ENCODE results near the gene KCNK15.

Gene KCNK15

DNA sequence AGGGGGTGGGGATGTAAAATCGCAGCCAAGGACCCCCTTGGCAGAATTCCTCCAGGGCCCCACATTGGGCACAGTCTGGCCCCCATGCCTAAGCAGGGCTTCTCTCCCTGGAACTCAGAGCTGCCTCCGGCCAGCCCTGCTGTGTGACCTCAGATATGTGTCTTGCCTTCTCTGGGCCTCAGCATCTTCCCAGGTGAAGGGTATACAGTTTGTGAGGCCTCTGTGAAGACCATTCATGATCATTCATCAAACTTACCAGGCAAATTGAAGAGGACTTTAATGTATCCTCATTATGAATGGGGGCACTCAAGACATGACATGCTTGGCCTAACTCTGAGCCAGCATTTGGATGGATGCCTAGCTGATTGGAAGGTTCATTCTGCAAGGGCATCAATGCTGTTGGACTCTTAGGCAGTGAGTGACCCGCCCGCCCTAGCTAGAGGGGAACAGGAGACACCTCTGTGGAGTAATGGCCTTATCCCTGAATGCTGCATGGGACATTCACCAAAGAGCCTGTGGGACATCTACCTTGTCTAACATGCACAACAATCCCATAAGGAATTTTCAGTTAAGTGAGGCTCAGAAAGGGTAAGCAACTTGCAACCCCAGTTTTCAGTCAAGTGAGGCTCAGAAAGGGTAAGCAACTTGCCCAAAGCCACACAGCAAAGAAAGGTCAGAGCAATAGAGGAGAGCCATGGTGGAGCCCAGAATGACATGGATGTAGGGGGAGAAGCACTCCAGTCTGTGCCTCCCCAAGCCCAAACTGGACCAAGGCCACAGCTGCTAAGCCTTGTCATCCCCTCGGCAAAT, 30.0 kb upstream of the KCNK15 start:
- DNase-seq = no peak

DNA sequence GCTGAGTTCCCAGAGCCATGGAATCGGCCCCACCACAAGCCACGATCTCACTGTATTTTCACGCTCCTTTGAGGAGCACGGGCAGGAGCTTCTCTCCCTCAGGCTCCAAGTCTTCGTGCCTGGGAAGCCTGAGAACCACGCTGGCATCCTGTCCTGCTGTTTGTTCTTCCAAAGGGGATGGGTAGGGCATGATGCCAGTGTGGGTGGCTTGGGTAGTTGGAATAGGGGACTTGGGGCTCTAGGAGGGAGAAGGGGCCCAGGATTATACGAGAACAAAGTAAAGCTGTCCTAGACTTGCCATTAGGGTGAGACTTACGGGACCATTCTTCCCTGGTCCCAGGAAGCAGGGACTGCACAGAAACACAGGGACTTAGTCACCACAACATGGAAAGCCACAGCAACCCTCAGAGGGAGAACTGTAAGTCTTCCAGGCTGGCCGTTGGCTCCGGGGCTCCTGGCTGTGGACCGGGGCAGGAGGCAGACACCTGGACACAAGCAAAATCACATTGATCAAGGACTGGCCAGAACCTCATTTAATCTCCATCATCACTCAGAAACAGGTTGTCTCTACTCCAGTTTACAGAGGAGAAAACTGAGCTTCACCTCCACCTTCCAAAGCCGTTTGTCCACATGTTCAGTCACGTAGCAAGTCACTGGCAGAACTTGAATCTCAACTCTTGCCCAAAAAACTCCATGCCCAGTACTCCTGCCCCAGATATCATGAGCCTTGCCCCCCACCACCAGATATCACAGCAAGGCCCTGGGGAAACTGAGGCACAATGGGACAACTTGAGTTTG, 29.2 kb upstream of the KCNK15 start:
- DNase-seq = no peak

DNA sequence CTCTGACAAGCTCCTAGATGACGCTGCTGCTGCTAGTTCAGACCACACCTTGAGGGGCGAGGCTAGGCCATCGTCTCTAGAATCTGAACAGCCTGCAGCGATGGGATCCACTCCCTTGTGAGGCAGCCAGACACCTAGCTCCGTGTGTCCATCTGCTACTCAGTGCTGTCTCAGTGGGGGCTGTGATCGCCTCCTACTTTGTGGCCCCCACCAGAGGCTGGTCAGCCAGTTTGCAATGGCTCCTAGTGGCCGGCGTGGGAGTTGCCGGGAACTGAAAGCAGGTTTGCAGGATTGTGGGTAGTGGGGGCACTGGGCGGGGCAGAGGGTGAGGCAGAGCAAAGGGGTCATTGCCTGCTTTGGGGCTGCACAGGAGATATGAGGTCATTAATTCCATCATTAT, 27.7 kb upstream of the KCNK15 start:
- DNase-seq = no peak

DNA sequence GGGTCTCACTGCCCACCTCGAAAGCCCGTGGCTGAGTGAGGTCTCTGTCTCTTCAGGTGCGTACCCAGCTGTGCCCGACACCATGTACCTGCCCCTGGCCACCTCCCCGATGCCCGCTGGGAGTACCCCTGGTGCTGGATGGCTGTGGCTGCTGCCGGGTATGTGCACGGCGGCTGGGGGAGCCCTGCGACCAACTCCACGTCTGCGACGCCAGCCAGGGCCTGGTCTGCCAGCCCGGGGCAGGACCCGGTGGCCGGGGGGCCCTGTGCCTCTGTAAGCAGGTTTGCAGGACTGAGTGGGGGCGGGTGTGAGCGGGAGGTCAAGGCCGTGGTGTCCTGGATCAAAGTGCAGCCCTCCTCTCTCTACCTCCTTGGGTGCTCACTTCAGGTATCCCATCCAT, 25.8 kb upstream of the KCNK15 start:
- no peak for DNase-seq

DNA sequence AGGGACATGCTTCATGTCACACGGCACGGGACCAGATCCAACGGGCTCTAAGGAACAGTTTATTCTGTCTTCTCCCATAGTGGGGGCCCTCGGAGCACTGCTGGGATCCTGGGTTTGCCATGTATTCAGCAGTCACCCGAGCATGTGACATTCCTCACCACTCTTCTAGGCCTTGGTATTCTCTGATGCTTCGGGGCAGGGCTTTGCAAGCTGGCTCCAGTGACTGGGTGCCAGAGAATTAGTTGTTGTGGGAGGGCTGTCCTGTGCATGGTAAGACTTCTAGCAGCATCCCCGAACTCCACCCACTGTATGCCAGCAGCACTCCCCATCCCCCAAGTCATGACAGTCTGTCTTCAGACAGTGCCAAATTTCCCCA, 25.1 kb upstream of the KCNK15 start:
- peak; percentile 90 for DNase-seq

DNA sequence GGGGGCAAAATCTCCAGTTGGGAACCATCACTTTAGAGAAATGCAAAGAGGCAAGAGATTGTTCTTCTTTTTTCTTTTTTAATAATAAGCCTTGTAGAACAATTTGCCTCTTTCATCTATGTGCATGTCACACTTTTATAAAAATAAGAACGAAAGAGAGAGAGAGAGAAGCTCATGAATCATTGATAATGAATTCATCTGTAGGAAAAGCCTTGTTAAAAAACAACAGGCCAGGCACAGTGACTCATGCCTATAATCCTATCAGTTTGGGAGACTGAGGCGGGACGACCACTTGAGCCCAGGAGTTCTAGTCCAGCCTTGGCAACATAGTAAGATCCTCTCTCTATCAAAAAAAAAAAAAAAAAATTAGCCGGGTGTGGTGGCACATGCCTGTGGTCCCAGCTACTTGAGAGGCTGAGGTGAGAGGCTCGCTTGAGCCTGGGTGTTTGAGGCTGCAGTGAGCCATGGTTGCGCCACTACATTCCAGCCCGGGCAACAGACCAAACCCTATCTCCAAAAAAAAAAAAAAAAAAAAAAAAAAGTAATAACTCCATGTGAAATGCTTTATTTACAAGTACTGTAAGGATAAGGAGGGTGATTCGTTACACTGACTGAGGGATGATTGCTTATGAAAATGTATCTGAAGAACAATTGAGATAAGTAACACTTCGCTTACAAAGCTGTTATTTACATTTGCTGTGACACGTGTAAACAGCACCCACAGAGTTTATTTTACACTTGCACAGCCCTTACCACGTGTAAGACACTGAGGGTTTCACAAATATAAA, 24.5 kb upstream of the KCNK15 start:
- DNase-seq = peak; percentile 90

DNA sequence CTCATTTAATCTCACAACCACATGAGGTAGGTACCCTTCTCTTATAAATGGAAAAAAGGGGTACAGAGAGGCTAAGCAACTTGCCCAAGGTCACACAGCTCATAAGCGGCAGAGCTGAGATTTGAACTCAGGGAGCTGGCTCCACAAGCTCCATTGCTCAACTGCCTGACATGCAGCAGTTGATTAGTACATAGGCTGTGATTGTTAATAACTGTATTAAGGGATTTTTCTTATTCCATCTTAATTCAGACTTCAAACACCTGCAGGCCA, 23.9 kb upstream of the KCNK15 start:
- no peak for DNase-seq

DNA sequence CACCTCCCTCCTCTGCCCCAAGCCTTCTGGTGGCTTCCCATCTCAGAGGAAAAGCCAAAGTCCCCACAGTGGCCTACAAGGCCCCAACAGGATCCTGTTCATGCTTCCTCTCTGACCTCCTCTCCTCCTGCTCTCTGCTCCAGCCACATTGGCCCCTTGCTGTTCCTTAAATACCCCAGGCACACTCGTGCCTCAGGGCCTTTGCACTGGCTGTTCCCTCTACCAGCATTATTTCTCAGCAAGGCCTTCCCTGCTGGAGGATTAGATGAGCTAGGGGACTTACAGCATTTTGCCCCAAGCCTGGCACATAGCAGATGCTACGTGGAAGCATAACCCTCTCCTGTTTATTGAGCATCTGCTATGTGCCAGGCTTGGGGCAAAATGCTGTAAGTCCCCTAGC, 22.7 kb upstream of the KCNK15 start:
- no peak for DNase-seq

DNA sequence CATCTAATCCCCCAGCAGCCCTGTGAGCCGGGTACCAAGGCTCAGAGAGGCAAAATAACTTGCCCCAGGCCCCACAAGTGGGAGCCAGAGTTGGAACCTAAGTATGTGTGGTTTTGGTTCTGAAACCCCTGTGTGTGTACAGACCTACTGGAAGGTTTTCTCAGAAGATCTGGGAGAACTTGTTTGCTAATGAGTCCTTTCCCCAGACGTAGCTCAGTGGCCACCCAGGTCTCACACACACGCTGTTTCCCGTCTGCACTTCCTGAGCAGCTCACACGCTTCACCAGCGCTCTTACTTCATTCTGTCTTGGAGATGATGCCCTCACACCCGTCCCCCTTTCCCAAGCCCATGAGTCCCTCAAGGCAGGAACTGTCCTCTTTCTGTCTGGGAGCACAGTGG, 22.3 kb upstream of the KCNK15 start:
- no peak for DNase-seq

DNA sequence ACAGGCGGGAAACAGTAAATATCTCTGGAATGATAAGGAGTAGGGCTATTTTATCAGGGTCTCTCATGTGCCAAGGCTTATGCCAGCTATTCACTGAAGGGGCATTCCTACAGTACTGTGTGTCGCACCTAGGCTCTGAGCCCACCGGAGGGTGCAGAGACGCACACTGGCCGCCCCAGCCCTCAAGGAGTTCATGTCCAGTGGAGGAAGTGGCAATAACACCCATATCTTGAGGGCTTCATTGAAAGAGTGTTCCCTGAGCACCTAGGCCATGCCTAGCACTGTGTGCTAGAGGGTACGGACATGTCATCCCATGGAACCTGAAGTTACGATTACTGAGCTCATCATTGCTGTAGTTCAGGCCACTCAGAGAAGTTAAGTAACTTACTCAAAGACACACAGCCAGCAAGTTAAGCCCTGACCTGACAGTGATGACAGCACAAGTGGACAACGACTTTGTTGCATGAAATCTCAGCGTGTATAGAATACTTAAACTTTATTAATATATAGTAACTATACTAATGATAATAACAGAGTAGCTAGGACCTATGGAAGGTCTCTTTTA, 21.8 kb upstream of the KCNK15 start:
- no peak for DNase-seq

DNA sequence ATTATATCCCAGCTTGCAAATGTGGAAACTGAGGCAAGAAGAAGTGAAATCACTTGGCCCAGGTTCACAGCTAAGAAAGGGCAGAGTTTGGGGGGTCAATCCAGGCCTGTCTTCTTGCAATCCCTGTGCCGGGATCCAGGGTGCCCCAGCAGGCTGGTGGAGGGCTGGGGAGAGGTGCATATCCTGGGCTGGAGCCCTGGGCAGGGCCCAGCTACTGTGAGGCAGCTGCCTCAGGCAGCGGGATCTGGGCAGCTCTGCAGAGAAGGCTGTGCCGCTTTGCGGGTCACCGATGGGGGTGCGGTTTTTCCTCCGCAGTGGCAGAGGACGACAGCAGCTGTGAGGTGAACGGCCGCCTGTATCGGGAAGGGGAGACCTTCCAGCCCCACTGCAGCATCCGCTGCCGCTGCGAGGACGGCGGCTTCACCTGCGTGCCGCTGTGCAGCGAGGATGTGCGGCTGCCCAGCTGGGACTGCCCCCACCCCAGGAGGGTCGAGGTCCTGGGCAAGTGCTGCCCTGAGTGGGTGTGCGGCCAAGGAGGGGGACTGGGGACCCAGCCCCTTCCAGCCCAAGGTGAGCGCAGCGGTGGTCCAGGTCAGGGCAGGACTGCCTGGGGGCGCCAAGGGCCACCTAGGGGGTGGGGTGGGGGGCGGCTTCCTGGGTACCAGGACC, 21.1 kb upstream of the KCNK15 start:
- DNase-seq = no peak

DNA sequence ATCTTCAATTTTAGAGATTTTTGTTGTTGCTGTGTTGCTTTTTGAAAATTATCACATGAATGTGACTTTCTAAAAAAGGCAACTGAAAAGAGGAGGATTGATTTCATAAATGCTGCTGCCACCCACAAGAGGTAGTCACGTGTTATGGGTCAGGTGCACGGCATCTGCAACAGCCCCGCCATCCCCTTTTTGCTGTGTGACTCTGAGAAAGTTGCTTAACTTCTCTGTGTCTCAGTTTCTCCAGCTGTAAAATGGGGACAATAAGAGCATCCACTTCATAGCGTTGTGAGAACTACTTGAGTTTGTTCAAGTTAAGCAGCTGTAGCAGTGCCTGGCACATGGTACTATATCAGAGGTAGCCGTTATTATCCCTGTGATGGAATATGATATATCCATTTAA, 19.8 kb upstream of the KCNK15 start:
- DNase-seq = no peak

DNA sequence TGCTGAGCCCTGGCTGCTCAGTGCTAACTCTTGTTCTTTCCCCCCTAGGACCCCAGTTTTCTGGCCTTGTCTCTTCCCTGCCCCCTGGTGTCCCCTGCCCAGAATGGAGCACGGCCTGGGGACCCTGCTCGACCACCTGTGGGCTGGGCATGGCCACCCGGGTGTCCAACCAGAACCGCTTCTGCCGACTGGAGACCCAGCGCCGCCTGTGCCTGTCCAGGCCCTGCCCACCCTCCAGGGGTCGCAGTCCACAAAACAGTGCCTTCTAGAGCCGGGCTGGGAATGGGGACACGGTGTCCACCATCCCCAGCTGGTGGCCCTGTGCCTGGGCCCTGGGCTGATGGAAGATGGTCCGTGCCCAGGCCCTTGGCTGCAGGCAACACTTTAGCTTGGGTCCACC, 18.6 kb upstream of the KCNK15 start:
- no peak for DNase-seq

DNA sequence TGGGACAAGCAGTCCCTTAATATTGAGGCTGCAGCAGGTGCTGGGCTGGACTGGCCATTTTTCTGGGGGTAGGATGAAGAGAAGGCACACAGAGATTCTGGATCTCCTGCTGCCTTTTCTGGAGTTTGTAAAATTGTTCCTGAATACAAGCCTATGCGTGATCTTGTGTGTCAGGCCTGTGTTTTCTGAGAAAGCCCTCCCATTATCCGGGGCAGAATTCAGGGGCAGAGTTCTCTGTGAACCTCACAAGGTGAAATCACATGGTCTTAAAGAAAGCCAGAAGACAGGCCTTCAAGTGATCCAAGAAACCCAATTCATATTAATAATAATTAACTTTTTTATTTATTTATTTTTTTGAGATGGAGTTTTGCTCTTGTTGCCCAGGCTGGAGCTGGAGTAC, 18.0 kb upstream of the KCNK15 start:
- DNase-seq = no peak

DNA sequence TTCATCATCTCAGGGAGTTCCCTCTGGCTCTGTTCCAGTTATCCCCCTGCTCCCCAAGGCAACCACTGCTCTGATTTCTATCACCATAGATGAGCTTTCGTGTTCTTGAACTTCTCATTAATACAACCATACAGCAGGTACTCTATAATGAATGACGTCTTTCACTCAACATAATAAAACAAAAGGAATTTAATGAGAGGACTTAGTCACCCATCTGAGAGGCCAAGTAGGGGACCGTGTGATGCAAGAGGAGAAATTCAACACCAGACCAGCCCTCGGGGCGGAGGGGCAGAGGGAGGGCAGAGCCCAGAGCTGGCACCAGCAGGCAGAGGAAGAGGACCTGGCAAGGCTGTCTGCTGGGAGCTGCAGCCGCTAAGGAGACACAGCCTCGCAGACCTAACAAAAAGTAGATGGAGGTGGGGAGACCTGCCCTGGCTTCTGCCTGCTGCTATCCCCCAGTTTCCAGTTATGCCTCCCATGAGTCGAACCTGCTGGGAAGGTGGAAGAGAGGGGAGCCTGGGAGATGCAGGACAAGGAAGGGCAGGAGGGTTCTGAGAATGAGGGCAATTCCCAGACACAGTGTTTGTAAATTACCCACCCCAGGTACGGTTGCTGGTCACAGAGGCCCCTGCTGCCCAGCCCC, 16.7 kb upstream of the KCNK15 start:
- DNase-seq = peak; percentile 96

DNA sequence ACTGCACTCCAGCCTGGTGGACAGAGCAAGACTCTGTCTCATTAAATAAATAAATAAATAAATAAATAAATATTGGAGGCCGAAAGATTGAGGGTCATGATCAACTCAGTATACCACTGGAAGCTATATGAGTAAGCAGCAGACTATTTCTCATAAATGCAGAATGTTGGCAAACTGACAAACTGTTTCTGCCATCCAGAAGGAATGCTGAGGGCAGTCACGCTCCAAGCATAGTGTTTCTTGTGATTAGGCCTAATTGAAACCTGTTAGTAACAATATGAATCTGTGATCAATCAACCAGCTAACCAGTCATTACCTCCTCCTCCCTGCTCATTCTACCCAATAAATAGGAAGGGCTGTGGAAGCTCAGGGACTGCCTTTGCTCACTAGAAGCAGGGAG, 15.2 kb upstream of the KCNK15 start:
- peak; percentile 99 for DNase-seq

DNA sequence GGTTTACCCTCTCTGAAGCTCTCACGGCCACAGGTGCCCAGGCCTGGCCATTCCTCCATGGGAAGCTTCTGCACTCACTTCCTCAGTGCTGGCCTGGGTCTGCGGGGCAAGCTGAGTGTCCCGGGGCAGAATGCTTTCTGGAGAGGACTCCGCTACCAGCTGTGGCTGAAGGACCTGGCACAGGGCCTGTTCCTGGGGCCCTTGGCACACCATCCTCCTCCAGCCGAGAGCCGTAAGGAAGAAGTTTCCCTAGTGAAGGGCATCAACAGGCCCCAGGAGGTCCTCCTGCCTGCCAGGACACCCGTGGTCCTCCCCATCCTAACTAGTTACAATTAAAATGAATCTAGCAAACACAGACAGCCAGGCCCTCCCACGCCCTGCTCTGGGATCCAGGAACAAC, 14.0 kb upstream of the KCNK15 start:
- no peak for DNase-seq

DNA sequence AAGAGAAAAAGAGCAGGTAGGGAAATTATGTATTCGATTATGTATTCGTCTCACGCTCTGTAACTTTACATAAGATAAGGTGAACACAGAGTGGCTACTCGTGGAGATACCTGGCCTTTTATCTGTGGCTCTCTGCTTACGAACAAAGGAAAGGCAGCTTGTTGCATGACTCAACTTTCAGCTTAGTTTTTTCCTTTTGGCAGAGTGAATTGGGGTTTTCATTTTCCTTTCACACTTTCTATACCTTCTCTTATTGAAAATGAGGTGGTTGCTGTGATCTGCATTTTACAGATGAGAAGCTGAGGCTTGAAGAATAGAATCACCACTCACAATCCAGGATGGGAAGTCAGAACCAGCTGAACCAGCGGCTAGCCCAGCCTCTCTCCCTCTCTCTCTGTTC, 13.3 kb upstream of the KCNK15 start:
- DNase-seq = no peak

DNA sequence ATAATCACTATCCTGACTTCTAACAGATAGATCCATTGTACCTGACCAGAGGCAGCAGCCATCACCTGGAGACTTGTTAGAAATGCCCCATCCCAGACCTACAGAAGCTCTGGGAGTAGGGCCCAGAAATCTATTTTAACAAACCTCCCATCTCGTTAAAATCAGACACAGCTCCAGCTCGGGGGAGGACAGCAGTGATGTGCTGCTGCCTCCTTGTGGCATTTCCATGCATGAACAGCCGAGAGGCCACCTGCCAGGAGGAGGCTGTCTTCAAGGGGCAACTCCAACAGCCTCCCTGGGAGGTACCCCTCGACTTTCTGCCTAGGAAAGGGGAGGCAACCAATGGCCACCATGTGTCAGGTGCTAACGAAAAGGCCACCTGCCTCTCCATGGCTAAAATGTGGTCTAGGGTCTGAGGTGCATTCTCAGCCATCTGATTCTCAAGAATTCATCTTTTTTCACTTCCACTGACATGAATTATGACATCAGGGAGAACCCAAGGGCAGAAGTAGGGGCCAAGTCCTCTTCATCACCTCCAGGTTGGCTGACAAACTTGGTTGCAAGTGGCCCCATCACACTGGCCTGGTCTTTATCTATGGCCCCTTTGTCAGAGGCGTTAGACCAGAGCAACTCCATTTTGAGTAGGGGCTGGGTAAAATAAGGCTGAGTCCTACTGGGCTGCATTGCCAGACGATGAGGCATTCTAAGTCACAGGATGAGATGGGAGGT, 12.2 kb upstream of the KCNK15 start:
- peak; percentile 76 for DNase-seq

DNA sequence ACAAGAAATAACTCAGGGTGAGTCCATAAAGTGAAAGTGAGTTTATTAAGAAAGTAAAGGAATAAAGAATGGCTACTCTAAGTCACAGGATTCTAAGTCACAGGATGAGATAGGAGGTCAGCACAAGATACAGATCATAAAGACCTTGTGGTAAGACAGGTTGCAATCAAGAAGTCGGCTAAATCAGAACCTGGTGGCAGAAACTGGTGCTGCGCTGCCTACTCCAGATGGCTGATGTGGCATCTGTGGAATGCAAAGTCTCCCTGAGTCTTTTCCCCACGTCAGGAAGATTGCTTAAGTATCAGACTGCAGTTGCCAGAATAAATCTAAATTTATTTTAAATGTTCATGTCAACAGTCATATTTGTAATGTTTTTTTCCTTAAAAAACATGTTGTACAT, 10.7 kb upstream of the KCNK15 start:
- peak; percentile 82 for DNase-seq

DNA sequence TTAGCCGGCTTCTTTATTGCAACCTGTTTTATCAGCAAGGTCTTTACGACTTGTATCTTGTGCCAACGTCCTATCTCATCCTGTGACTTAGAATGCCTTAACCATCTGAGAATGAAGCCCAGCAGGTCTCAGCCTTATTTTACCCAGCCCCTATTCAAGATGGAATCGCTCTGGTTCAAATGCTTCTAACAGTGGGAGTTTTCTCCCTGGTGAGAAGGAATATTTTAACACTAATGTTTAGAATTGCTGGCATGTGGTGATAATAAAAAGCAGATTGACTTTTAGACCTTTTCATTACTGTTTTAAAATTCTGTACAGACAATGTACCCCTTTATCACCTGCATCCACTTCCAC, 9.9 kb upstream of the KCNK15 start:
- no peak for DNase-seq
